Chondrocyte (in vitro differentiated cells): ENCODE measurements around the gene TMEM59. TPM values are rescaled to one million over a fixed set of nuclear protein-coding genes. Genes with fewer than 3 reads are reported as not detected.

ENCODE experiments used
- DNase-seq: peaks from one replicate; pipeline ENCODE4 v3.0.0; 2021; ENCODE audit warnings: mixed read lengths, low spot score
- H3K27ac Mint-ChIP-seq: one replicate; pipeline ENCODE4 v1.8.0; 2021; ENCODE audit warnings: mild to moderate bottlenecking, moderate library complexity, mixed read lengths; ENCODE audit not compliant: unreplicated experiment
- H3K27me3 Mint-ChIP-seq: 2 replicates; pipeline ENCODE4 v1.8.0; 2021; ENCODE audit warnings: low read depth, mixed read lengths
- H3K36me3 Mint-ChIP-seq: 2 replicates; pipeline ENCODE4 v1.8.0; 2021; ENCODE audit warnings: low read depth, mixed read lengths
- H3K4me1 Mint-ChIP-seq: 2 replicates; pipeline ENCODE4 v1.8.0; 2021; ENCODE audit warnings: low read depth, mild to moderate bottlenecking, mixed read lengths
- H3K4me3 Mint-ChIP-seq: one replicate; pipeline ENCODE4 v1.8.0; 2021; ENCODE audit warnings: mild to moderate bottlenecking, moderate library complexity, mixed read lengths; ENCODE audit not compliant: unreplicated experiment
- H3K9me3 Mint-ChIP-seq: 2 replicates; pipeline ENCODE4 v1.8.0; 2021; ENCODE audit warnings: low read depth, mixed read lengths
- CTCF ChIP-seq: fragments of 200-600 bp; sonication (generic); IDR thresholded peaks from 2 replicates; pipeline ENCODE4 v1.5.0; 2021; ENCODE audit warnings: antibody characterized with exemption, mild to moderate bottlenecking, moderate library complexity
- long read RNA-seq: library from polyadenylated mRNA; stranded (forward); transcript quantifications from one replicate; pipeline ENCODE4 v2.0.0, GENCODE V29; 2021
- total RNA-seq: library from RNA; stranded (reverse); gene quantifications from 3 replicates; pipeline ENCODE4 v1.2.1, GENCODE V29; 2021

TMEM59 gene
- total RNA-seq, result 294 to 335 TPM (median 301 TPM) in 3 replicates
- long read RNA-seq, full-length matches to known transcripts, result 246 of 347 reads
- long read RNA-seq, partial matches to known transcripts, result 0 of 347 reads
- long read RNA-seq, other reads (novel, unspliced or antisense), result 101 of 347 reads

GRCh38 chr1:54052934-54053744, at the start of gene TMEM59, which contains the start of gene TCEANC2:
TSS of gene TMEM59 (minus strand) at chr1:54053204. CDS start at chr1:54053188, 16 bp downstream.
TSS of gene TCEANC2 (plus strand) at chr1:54053608. CDS start at chr1:54054423, 815 bp downstream.
- no peak within 1 kb of the TSS for H3K27ac Mint-ChIP-seq
- H3K27me3 Mint-ChIP-seq, result no peaks in the 10 kb centered on the region
- H3K9me3 Mint-ChIP-seq, result no peaks in the 10 kb centered on the region
- no peak within 1 kb of the TSS for H3K4me3 Mint-ChIP-seq
- peaks cover 7% of the 10 kb centered on the region for H3K4me1 Mint-ChIP-seq
- no peak for TF ChIP-seq CTCF
- DNase-seq, result peak; percentile 99
- no peaks in the 10 kb centered on the region for H3K36me3 Mint-ChIP-seq

- Mint-ChIP-seq H3K36me3 (peaks cover 9% of the 10 kb centered on the region), H3K4me1 (no peaks in the 10 kb centered on the region), H3K4me3 (no peak overlapping the region), H3K9me3 (no peaks in the 10 kb centered on the region), H3K27me3 (no peaks in the 10 kb centered on the region), H3K27ac (no peak overlapping the region)
- no peak for TF ChIP-seq CTCF
- no peak for DNase-seq
These were observed 47.5 kb upstream of the TMEM59 start for GRCh38 chr1:54100500-54100899.

GRCh38 chr1:54099061-54099610, 46.1 kb upstream of the TMEM59 start:
- no peak for DNase-seq
- Mint-ChIP-seq H3K27ac (no peak overlapping the region), H3K36me3 (peaks cover 10% of the 10 kb centered on the region), H3K4me3 (no peak overlapping the region), H3K27me3 (no peaks in the 10 kb centered on the region), H3K9me3 (no peaks in the 10 kb centered on the region), H3K4me1 (no peaks in the 10 kb centered on the region)
- TF ChIP-seq CTCF, result no peak

- Mint-ChIP-seq H3K9me3 (no peaks in the 10 kb centered on the region), H3K36me3 (peaks cover 7% of the 10 kb centered on the region), H3K27ac (no peak overlapping the region), H3K4me1 (no peaks in the 10 kb centered on the region), H3K27me3 (no peaks in the 10 kb centered on the region), H3K4me3 (no peak overlapping the region)
- no peak for DNase-seq
- no peak for TF ChIP-seq CTCF
These were observed 43.9 kb upstream of the TMEM59 start for GRCh38 chr1:54096877-54097240.

GRCh38 chr1:54096227-54096876, 43.3 kb upstream of the TMEM59 start:
- no peak overlapping the region for H3K4me3 Mint-ChIP-seq

More at GRCh38 chr1:54096227-54096876, 43.3 kb upstream of the TMEM59 start:
- no peaks in the 10 kb centered on the region for H3K9me3 Mint-ChIP-seq
- no peak overlapping the region for H3K27ac Mint-ChIP-seq
- H3K27me3 Mint-ChIP-seq, result no peaks in the 10 kb centered on the region
- H3K4me1 Mint-ChIP-seq, result no peaks in the 10 kb centered on the region
- peaks cover 7% of the 10 kb centered on the region for H3K36me3 Mint-ChIP-seq
- DNase-seq, result no peak
- TF ChIP-seq CTCF, result no peak
